Right lobe of liver (tissue), 6 donors: Measurements from ENCODE around the gene LSM3. TPM values are rescaled to one million over a fixed set of nuclear protein-coding genes. Genes with fewer than 3 reads are reported as not detected.

Experiments
- ATAC-seq, 4 donors: fragments of 200-7000 bp; cut with Tn5 transposase; one replicate each; pipeline ENCODE4 v1.9.1; 2020; ENCODE audit warnings: mild to moderate bottlenecking in 4 of 4, moderate library complexity in 4 of 4
- DNase-seq, 3 donors: peaks; one replicate each; pipeline ENCODE4 v3.0.0-alpha.2; 2020
- H3K27ac ChIP-seq, 3 donors: fragments of 200-600 bp; one replicate each; pipeline ENCODE4 v1.8.0; 2022
- H3K27me3 ChIP-seq, 2 donors: fragments of 200-600 bp; one replicate each; pipeline ENCODE4 v1.8.0; 2022
- H3K36me3 ChIP-seq, 4 donors: fragments of 200-600 bp; sonication (generic) in 1 of 4; one replicate each; pipeline versions ENCODE4 v1.5.1 to v1.8.0; 2017 to 2022; ENCODE audit warnings: control low read depth in 1 of 4
- H3K4me1 ChIP-seq, 4 donors: fragments of 200-600 bp; sonication (generic) in 1 of 4; one replicate each; pipeline versions ENCODE4 v1.5.1 to v1.8.0; 2017 to 2022; ENCODE audit warnings: control low read depth in 1 of 4
- H3K4me3 ChIP-seq, 3 donors: fragments of 200-600 bp; one replicate each; pipeline ENCODE4 v1.8.0; 2022
- H3K9me3 ChIP-seq, 4 donors: fragments of 200-600 bp; sonication (generic) in 1 of 4; one replicate each; pipeline versions ENCODE4 v1.5.1 to v1.8.0; 2017 to 2022; ENCODE audit warnings: control low read depth in 1 of 4
- CTCF ChIP-seq, 4 donors: fragments of 200-600 bp in 3 of 4; fragments of 450-650 bp in 1 of 4; IDR thresholded peaks; one replicate each; pipeline versions ENCODE4 v1.5.1 to v1.8.0; 2016 to 2022; ENCODE audit warnings: antibody characterized with exemption in 4 of 4, mild to moderate bottlenecking in 2 of 4
- POLR2A ChIP-seq: fragments of 450-650 bp; IDR thresholded peaks from one replicate; pipeline ENCODE4 v1.6.1; 2017; ENCODE audit warnings: antibody characterized with exemption, mild to moderate bottlenecking
- WGBS: methylation state at CpG from one replicate; pipeline ENCODE4 v1.1.6; 2018; ENCODE audit warnings: low coverage, low lambda C conversion rate; ENCODE audit not compliant: insufficient coverage; ENCODE audit errors: missing lambda C conversion rate; 5-methylcytosine and 5-hydroxymethylcytosine counted together
- intact Hi-C, 2 donors: fragments of 100-400 bp; cut with DNase I; formaldehyde crosslinking; loops; one replicate each; pipeline versions ENCODE4 v1.11.2 to v1.14.1; 2022
- total RNA-seq, 6 experiments: library from RNA; depleted of rRNA in 2 of 6; stranded (reverse); fragments of >200 nt in 2 of 6; fragmentation: NEBNext Ultra II Directional in 3 of 6; extraction: Animal tissue kit (Norgen Biotek cat#: 25700) in 3 of 6; gene quantifications; one replicate each; pipeline versions ENCODE4 v1.1.0 to v1.2.4, GENCODE V29; 2016 to 2023
- donor health status: DM: no; HTN: yes; CAD: no.
- donor health status: DM: no; HTN: no; CAD: no.
- donor health status: DM: no; HTN: no; CAD: no.
- donor health status: DM: no; HTN: yes; CAD: no.
- donor health status: DM: no; HTN: yes; CAD: no.

The LSM3 gene
- total RNA-seq, 6 experiments from 2014 or later: 4.5 to 7.4 (median 6.1) TPM

GRCh38 chr3:14169435-14169834 lies 9.2 kb upstream of the LSM3 start:
- H3K27me3 ChIP-seq: no peaks in the 10 kb centered on the region
- H3K4me3 ChIP-seq: no peak overlapping the region
- ATAC-seq: no peak
- TF ChIP-seq CTCF (IDR thresholded peaks at IDR 0.05) (no peak), POLR2A (no peak)
- no peaks in the 10 kb centered on the region for H3K4me1 ChIP-seq
- WGBS: 78% methylated on average over 2 of the region's 2 CpGs
- no peak for DNase-seq
- no peak overlapping the region for H3K27ac ChIP-seq
- intact Hi-C loops: no loop called here
- H3K36me3 ChIP-seq: peaks cover 0 to 78% (median 48%) of the 10 kb centered on the region in 4 donors
- H3K9me3 ChIP-seq: no peaks in the 10 kb centered on the region

GRCh38 chr3:14169871-14170270 lies 8.7 kb upstream of the LSM3 start:
- H3K27me3 ChIP-seq: no peaks in the 10 kb centered on the region
- no peak for ATAC-seq
- no peaks in the 10 kb centered on the region for H3K9me3 ChIP-seq
- DNase-seq: no peak
- intact Hi-C loops: loop anchor here in 1 of 2 donors (10.0 kb wide), 1 partner anchor 275 kb away; no protein-coding TSS in a partner anchor
- no peak overlapping the region for H3K4me3 ChIP-seq
- H3K27ac ChIP-seq: no peak overlapping the region
- TF ChIP-seq POLR2A (no peak), CTCF (IDR thresholded peaks at IDR 0.05) (no peak)
- H3K4me1 ChIP-seq: no peaks in the 10 kb centered on the region
- peaks cover 0 to 73% (median 47%) of the 10 kb centered on the region in 4 donors for H3K36me3 ChIP-seq

GRCh38 chr3:14170531-14171159 lies 8.0 kb upstream of the LSM3 start:
- no peaks in the 10 kb centered on the region for H3K9me3 ChIP-seq
- WGBS: 84% methylated on average over 2 of the region's 2 CpGs
- no peak overlapping the region for H3K4me3 ChIP-seq
- H3K27ac ChIP-seq: no peak overlapping the region
- peaks cover 0 to 66% (median 43%) of the 10 kb centered on the region in 4 donors for H3K36me3 ChIP-seq
- H3K4me1 ChIP-seq: peaks cover 0 to 2% (median 0%) of the 10 kb centered on the region in 4 donors
- TF ChIP-seq POLR2A (no peak), CTCF (IDR thresholded peaks at IDR 0.05) (no peak)
- intact Hi-C loops: loop anchor here in 1 of 2 donors (10.0 kb wide), 1 partner anchor 276 kb away; no protein-coding TSS in a partner anchor
- no peaks in the 10 kb centered on the region for H3K27me3 ChIP-seq
- ATAC-seq (no peak), DNase-seq (no peak)

- 86% methylated on average over 3 of the region's 5 CpGs for WGBS
These were observed 6.1 kb upstream of the LSM3 start for GRCh38 chr3:14172496-14172895.

More at GRCh38 chr3:14172496-14172895, 6.1 kb upstream of the LSM3 start:
- intact Hi-C loops: loop anchor here in 1 of 2 donors (10.0 kb wide), 1 partner anchor 278 kb away; no protein-coding TSS in a partner anchor
- H3K4me3 ChIP-seq: no peak overlapping the region
- ATAC-seq (no peak), DNase-seq (no peak)
- no peaks in the 10 kb centered on the region for H3K27me3 ChIP-seq
- peaks cover 0 to 16% (median 7%) of the 10 kb centered on the region in 4 donors for H3K4me1 ChIP-seq
- peaks cover 0 to 52% (median 35%) of the 10 kb centered on the region in 4 donors for H3K36me3 ChIP-seq
- H3K27ac ChIP-seq: no peak overlapping the region
- H3K9me3 ChIP-seq: no peaks in the 10 kb centered on the region
- no peak for TF ChIP-seq POLR2A
- no peak for TF ChIP-seq CTCF (IDR thresholded peaks at IDR 0.05)
